Measurements from ENCODE around the gene ZBTB18.

DNA sequence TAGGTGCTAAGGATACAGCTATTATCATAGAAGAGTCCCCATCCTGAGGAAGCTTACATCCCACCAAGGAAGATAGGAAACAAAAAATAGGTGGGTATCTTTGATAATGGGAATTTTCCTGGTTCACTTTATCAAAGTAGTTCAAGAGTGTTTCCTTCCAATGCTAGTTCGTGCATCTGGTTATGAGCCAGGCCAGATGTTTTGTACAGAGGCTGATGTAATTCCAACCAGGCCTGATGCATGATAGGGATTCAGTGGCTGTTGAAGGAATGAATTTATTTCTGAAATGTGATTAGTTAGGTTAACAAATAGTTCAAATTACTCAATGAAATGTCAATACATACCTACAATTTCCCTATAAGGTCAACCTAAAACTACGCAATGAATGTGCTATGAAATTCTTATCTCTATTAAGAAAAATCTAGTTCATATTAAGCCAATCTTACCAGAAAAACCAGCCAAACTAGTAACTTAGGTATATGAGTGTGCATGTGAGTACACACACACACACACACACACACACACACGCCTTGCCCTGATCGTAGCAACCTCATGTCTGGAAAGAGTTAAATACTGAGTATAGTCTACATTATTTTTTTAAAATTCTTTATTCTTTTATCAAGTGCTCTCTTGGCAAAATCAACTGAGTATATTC, 9.5 kb upstream of the ZBTB18 start:
- TF ChIP-seq POLR2A (IDR thresholded peaks at IDR 0.05) (no peak), CTCF (IDR thresholded peaks at IDR 0.05) (no peak), POLR2AphosphoS5 (IDR thresholded peaks at IDR 0.05) (no peak)

Data from breast epithelium (tissue), 3 donors.